HG02623 (cell line): ENCODE data around the gene COQ2.

ENCODE experiments used
- ATAC-seq: cut with Tn5 transposase; IDR thresholded peaks from one replicate; pipeline ENCODE4 v1.9.1; 2021; ENCODE audit warnings: moderate library complexity; ENCODE audit not compliant: unreplicated experiment

Gene COQ2

GRCh38 chr4:83219344-83220331 lies 65.0 kb downstream of the COQ2 start:
- no peak for ATAC-seq

DNA sequence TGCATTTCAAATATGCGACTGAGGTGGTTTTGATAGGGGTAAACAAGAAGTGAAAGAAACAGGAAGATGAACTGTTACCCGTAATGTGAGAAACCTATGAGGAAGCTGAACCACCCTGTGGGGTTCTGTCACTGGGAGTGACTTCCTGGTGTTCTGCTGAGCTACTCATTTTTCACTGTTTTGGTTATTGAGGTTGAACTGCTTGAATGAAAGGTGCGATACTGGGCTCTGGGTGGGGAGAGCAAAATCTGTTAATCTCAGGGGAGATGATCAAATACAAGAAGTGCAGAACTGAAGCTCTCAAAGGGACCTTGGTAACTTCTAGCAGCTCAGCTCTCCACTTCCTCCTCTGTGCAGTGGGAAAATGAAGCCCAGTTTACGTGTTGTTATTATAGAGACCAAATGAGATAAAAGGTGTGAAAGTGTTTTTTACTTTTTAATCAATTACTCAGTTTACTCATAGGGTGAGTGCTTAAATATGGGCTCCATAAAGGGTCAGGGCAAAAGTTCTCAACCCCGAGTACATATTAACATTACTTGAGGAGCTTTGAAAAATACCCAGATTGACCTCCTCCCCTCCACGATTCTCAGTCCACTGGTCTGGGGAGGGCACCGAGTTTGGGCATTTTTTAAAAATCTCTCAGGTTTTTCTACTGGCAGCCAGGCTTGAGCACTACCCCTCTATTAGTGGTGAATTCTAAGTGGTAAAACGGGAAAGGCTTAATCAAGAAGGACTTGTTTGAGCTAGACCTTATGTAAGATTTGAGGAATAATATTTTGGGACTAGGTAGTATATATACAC lies 66.7 kb downstream of the COQ2 start:
- ATAC-seq, result peak; percentile 65

GRCh38 chr4:83216959-83217683 lies 67.5 kb downstream of the COQ2 start:
- ATAC-seq, result no peak

DNA sequence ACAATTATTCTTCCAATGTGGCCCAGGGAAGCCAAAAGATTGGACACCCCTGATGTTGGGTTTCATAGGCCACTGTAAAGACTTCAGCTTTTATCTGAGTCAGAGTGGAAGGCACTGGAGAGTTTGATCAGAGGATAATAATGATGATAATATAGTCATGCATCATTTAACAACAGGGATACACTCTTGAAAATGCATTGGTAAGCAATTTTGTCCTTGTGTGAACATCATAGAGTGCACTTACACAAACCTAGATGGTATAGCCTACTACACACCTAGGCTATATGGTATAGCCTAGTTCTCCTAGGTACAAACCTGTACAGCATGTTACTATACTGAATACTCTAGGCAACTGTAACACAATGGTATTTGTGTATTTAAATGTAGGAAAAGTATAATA lies 70.5 kb downstream of the COQ2 start:
- ATAC-seq, result no peak
